ENCODE data around the gene GON4L.
A peak's percentile ranks its signal among the peaks of the same experiment; 100 is the strongest.
"Not testable (repeated sequence)": the region's sequence is repeated elsewhere in the genome, so short reads cannot be mapped to it uniquely, and the experiment has no call there.

GON4L gene

GRCh38 chr1:155745284-155746228 lies 111.5 kb downstream of the GON4L start:
- peak; percentile 90 for DNase-seq (ENCODE audit: low spot score)

- no peak for DNase-seq (ENCODE audit: low spot score)
Observed at GRCh38 chr1:155744711-155745283, 112.2 kb downstream of the GON4L start.

- DNase-seq (ENCODE audit: low spot score), result no peak
Observed at GRCh38 chr1:155741908-155742307, 115.1 kb downstream of the GON4L start.

GRCh38 chr1:155740995-155741394 lies 116.0 kb downstream of the GON4L start:
- no peak for DNase-seq (ENCODE audit: low spot score)

GRCh38 chr1:155729031-155729898 lies 127.7 kb downstream of the GON4L start:
- DNase-seq (ENCODE audit: low spot score), result peak; percentile 56

GRCh38 chr1:155725142-155725541 lies 131.9 kb downstream of the GON4L start:
- DNase-seq (ENCODE audit: low spot score), result no peak

GRCh38 chr1:155719703-155720102 lies 137.3 kb downstream of the GON4L start:
- DNase-seq (ENCODE audit: low spot score), result no peak

GRCh38 chr1:155718524-155719115 lies 138.4 kb downstream of the GON4L start:
- not testable (repeated sequence) for DNase-seq (ENCODE audit: low spot score)

- DNase-seq (ENCODE audit: low spot score), result no peak
Observed at GRCh38 chr1:155717041-155717440, 140.0 kb downstream of the GON4L start.

- DNase-seq (ENCODE audit: low spot score), result no peak
Observed at GRCh38 chr1:155715777-155716176, 141.2 kb downstream of the GON4L start.

- not testable (repeated sequence) for DNase-seq (ENCODE audit: low spot score)
Observed at GRCh38 chr1:155715056-155715455, 142.0 kb downstream of the GON4L start.

- no peak for DNase-seq (ENCODE audit: low spot score)
Observed at GRCh38 chr1:155713075-155713474, 143.9 kb downstream of the GON4L start.

- DNase-seq (ENCODE audit: low spot score), result not testable (repeated sequence)
Observed at GRCh38 chr1:155712636-155713035, 144.4 kb downstream of the GON4L start.

- not testable (repeated sequence) for DNase-seq (ENCODE audit: low spot score)
Observed at GRCh38 chr1:155711457-155711856, 145.6 kb downstream of the GON4L start.

- no peak for DNase-seq (ENCODE audit: low spot score)
Observed at GRCh38 chr1:155709391-155709790, 147.6 kb downstream of the GON4L start.

- peak; percentile 7 for DNase-seq (ENCODE audit: low spot score)
Observed at GRCh38 chr1:155706139-155706538, 150.9 kb downstream of the GON4L start.

GRCh38 chr1:155704414-155704813 lies 152.6 kb downstream of the GON4L start:
- DNase-seq (ENCODE audit: low spot score), result not testable (repeated sequence)

- no peak for DNase-seq (ENCODE audit: low spot score)
Observed at GRCh38 chr1:155703216-155703615, 153.8 kb downstream of the GON4L start.

- DNase-seq (ENCODE audit: low spot score), result not testable (repeated sequence)
Observed at GRCh38 chr1:155701675-155702074, 155.3 kb downstream of the GON4L start.
